K562 (cell line): ENCODE data around the gene DGCR2. TPM values are rescaled to one million over a fixed set of nuclear protein-coding genes. Genes with fewer than 3 reads are reported as not detected.

Source experiments
- BRCA1 ChIP-seq, 2 experiments: fragments of 450-650 bp in 1 of 2; sonication (generic) in 1 of 2; formaldehyde crosslinking in 1 of 2; IDR thresholded peaks; 2 replicates each; pipeline versions ENCODE4 v1.5.0 to v1.6.1; 2017 to 2020; ENCODE audit warnings: mild to moderate bottlenecking in 1 of 2, missing genetic modification reagents in 1 of 2
- BRD4 ChIP-seq: fragments of 200-600 bp; sonication (generic); IDR thresholded peaks from 2 replicates; pipeline ENCODE4 v1.6.1; 2017; ENCODE audit warnings: inconsistent platforms
- CREB3 ChIP-seq: fragments of 450-650 bp; conservative IDR thresholded peaks from 2 replicates; pipeline ENCODE4 v1.6.1; 2016; ENCODE audit warnings: missing genetic modification characterization, low read depth, mild to moderate bottlenecking, missing compliant biosample characterization, moderate library complexity
- E2F1 ChIP-seq: sonication (generic); formaldehyde crosslinking; IDR thresholded peaks from 2 replicates; pipeline ENCODE4 v1.8.1; 2023; ENCODE audit warnings: mild to moderate bottlenecking, missing genetic modification reagents, moderate library complexity
- JUN ChIP-seq, 2 experiments: sonication (generic) in 1 of 2; formaldehyde crosslinking in 1 of 2; IDR thresholded peaks; 2 replicates each; pipeline versions ENCODE4 v1.6.1 to v1.8.0; 2012 to 2022; ENCODE audit warnings: borderline replicate concordance in 2 of 2, mild to moderate bottlenecking in 2 of 2, improper control_type of control experiment in 1 of 2, low read depth in 1 of 2, low read length in 1 of 2, missing genetic modification reagents in 1 of 2
- KLF1 ChIP-seq: fragments of 450-650 bp; IDR thresholded peaks from 2 replicates; pipeline ENCODE4 v1.6.1; 2016; ENCODE audit warnings: missing genetic modification characterization, missing compliant biosample characterization
- NCOA1 ChIP-seq: fragments of 450-650 bp; IDR thresholded peaks from 2 replicates; pipeline ENCODE4 v1.6.1; 2016; ENCODE audit warnings: low read depth
- NR1H2 ChIP-seq: sonication (generic); formaldehyde crosslinking; IDR thresholded peaks from 2 replicates; pipeline ENCODE4 v1.4.0; 2020; ENCODE audit warnings: mild to moderate bottlenecking, missing genetic modification reagents
- PHB2 ChIP-seq: fragments of 450-650 bp; IDR thresholded peaks from 2 replicates; pipeline ENCODE4 v1.6.1; 2017; ENCODE audit warnings: low read depth
- PHF21A ChIP-seq: fragments of 450-650 bp; IDR thresholded peaks from 2 replicates; pipeline ENCODE4 v1.6.1; 2017; ENCODE audit warnings: low read depth, borderline replicate concordance
- PREB ChIP-seq: sonication (generic); formaldehyde crosslinking; IDR thresholded peaks from 2 replicates; pipeline ENCODE4 v1.8.1; 2023; ENCODE audit warnings: mild to moderate bottlenecking, missing genetic modification reagents
- PTTG1 ChIP-seq: fragments of 450-650 bp; IDR thresholded peaks from 2 replicates; pipeline ENCODE4 v1.6.1; 2016; ENCODE audit warnings: low read depth, mild to moderate bottlenecking, missing genetic modification characterization, missing compliant biosample characterization
- PURB ChIP-seq: sonication (generic); formaldehyde crosslinking; IDR thresholded peaks from 2 replicates; pipeline ENCODE4 v1.9.0; 2021; ENCODE audit warnings: low read depth, mild to moderate bottlenecking, missing genetic modification reagents
- RFX5 ChIP-seq: IDR thresholded peaks from 2 replicates; pipeline ENCODE4 v1.6.1; 2011; ENCODE audit warnings: low read depth, mild to moderate bottlenecking, improper control_type of control experiment, low read length
- SRSF3 ChIP-seq: fragments of 200-400 bp; formaldehyde crosslinking; IDR thresholded peaks from 2 replicates; pipeline ENCODE4 v1.6.1; 2016; ENCODE audit warnings: mild to moderate bottlenecking, low read length, moderate library complexity; ENCODE audit not compliant: insufficient read depth
- TRIM28 ChIP-seq: fragments of 450-650 bp; IDR thresholded peaks from 2 replicates; pipeline ENCODE4 v1.6.1; 2017
- TSC22D4 ChIP-seq: fragments of 450-650 bp; IDR thresholded peaks from 2 replicates; pipeline ENCODE4 v1.6.1; 2016; ENCODE audit warnings: missing genetic modification characterization, missing biosample characterization, control low read depth
- XRCC5 ChIP-seq: fragments of 200-400 bp; formaldehyde crosslinking; IDR thresholded peaks from 2 replicates; pipeline ENCODE4 v1.6.1; 2017; ENCODE audit warnings: low read depth, mild to moderate bottlenecking, low read length
- ZKSCAN8 ChIP-seq: fragments of 200-800 bp; sonication (Bioruptor generic); IDR thresholded peaks from 2 replicates; pipeline ENCODE4 v1.6.1; 2016; ENCODE audit warnings: missing genetic modification characterization, missing compliant biosample characterization
- ZNF12 ChIP-seq: sonication (generic); formaldehyde crosslinking; IDR thresholded peaks from 2 replicates; pipeline ENCODE4 v1.4.0; 2020; ENCODE audit warnings: mild to moderate bottlenecking, missing genetic modification reagents
- ZNF121 ChIP-seq: sonication (generic); formaldehyde crosslinking; conservative IDR thresholded peaks from 2 replicates; pipeline ENCODE4 v1.8.0; 2022; ENCODE audit warnings: missing genetic modification reagents
- ZNF143 ChIP-seq: sonication (generic); formaldehyde crosslinking; IDR thresholded peaks from 2 replicates; pipeline ENCODE4 v1.9.0; 2022; ENCODE audit warnings: mild to moderate bottlenecking, missing genetic modification reagents
- ZNF586 ChIP-seq: fragments of 450-650 bp; formaldehyde crosslinking; conservative IDR thresholded peaks from 2 replicates; pipeline ENCODE4 v1.4.0; 2020; ENCODE audit warnings: mild to moderate bottlenecking, moderate library complexity
- polyA plus RNA-seq, 8 experiments: library from polyadenylated mRNA; depleted of rRNA in 4 of 8; stranded (reverse) in 5 of 8; unstranded in 3 of 8; fragments of >200 nt; fragmentation: Nextera tagmentation in 2 of 8; fragmentation: Illumina TruSeq in 1 of 8; extraction: Ambion mirVana in 2 of 8; extraction: Trizol in 1 of 8; gene quantifications; 2 replicates each; pipeline versions ENCODE4 v1.2.1 to v1.2.3, GENCODE V29; 2011 to 2014; ENCODE audit warnings: inconsistent platforms in 1 of 8, missing spikeins in 1 of 8
- total RNA-seq, 7 experiments: library from RNA; depleted of rRNA in 6 of 7; stranded (reverse); fragments of >200 nt in 6 of 7; fragmentation: Illumina TruSeq in 2 of 7; extraction: Trizol in 2 of 7; gene quantifications; 2 replicates each; pipeline versions ENCODE4 v1.2.1 to v1.2.3, GENCODE V29; 2011 to 2021; ENCODE audit warnings: low replicate concordance in 1 of 7
- TF ChIP-seq, protein P1 (sequence below): fragments of 450-650 bp; formaldehyde crosslinking; IDR thresholded peaks from 2 replicates; pipeline ENCODE4 v1.4.0; 2020; ENCODE audit warnings: mild to moderate bottlenecking

Gene DGCR2
- total and polyA plus RNA-seq, 9 of the 15 experiments (the other 6 are each of a cell fraction or from before 2014, with no cell fraction given) = 0.69 to 101 (median 56.4) TPM

DNA sequence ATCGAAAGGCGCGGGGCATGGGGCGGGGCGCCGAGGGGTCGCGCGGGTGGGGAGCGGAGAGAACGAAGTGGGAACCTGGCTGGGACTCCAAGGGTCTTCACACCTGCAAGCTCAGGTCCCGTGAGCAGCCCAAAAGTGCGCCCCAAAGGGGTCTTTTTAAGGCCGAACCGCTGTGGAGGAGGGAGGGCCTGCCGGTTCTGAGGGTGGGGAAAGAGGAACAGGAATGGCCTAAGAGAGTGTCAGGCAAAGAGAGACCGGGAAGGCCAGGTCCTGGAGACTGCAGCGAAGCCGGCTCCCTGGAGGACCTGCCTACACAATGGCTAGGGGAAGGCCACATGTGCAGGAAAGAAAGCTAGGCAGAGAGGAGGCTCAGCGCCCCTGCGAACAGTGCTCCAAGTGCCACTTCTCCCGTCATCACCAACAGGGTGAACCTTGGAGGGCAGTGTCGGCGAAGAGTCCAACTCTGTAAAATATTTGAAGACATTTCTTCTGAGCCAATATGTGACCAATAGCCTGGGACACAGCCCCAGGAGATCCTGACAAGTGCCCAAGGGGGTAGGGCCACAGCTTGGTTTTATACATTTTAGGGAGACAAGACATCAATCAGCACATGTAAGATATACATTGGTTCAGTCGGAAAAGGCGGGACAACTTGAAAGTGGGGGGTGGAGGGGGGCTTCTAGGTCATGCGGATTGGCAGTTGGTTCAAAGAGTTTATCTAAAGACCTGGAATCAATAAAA is 710 bp upstream of the DGCR2 start (continued):
- TF ChIP-seq JUN (IDR thresholded peaks at IDR 0.05; ENCODE audit: borderline replicate concordance, low read depth, low read length) (no peak), JUN (CRISPR knock-in tag; IDR thresholded peaks at IDR 0.05; ENCODE audit: borderline replicate concordance) (no peak), ZNF143 (CRISPR knock-in tag) (no peak), TRIM28 (no peak), KLF1 (tag) (no peak), ZNF586 (CRISPR knock-in tag) (no peak), ZNF121 (CRISPR knock-in tag) (no peak), BRD4 (no peak), RFX5 (no peak), PHB2 (no peak), PTTG1 (tag) (no peak), E2F1 (CRISPR knock-in tag) (no peak), BRCA1 (IDR thresholded peaks at IDR 0.05) (no peak), BRCA1 (CRISPR knock-in tag; IDR thresholded peaks at IDR 0.05) (no peak), ZNF12 (CRISPR knock-in tag) (no peak), ZKSCAN8 (CRISPR knock-in tag) (no peak), PREB (no peak), TSC22D4 (tag) (no peak), PURB (no peak), NCOA1 (0 out of 2 replicates have a peak, but pooled peaks have one; percentile 6), PHF21A (no peak), XRCC5 (no peak), SRSF3 (no peak), CREB3 (tag) (no peak), NR1H2 (CRISPR knock-in tag) (no peak)
- TF ChIP-seq, protein P1, sequence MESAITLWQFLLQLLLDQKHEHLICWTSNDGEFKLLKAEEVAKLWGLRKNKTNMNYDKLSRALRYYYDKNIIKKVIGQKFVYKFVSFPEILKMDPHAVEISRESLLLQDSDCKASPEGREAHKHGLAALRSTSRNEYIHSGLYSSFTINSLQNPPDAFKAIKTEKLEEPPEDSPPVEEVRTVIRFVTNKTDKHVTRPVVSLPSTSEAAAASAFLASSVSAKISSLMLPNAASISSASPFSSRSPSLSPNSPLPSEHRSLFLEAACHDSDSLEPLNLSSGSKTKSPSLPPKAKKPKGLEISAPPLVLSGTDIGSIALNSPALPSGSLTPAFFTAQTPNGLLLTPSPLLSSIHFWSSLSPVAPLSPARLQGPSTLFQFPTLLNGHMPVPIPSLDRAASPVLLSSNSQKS (CRISPR knock-in tag) = no peak
